HL-60 (cell line): ENCODE data around the gene ZBTB26.

ENCODE experiments used
- DNase-seq, 2 experiments: peaks; one replicate each; pipeline ENCODE4 v3.0.0-alpha.2; 2010 to 2020; ENCODE audit warnings: low read depth in 1 of 2, low spot score in 1 of 2
- H3K27ac ChIP-seq: fragments of 250-450 bp; sonication (Bioruptor Pico); replicated peaks from 2 replicates; pipeline ENCODE4 v1.5.1; 2020; ENCODE audit warnings: mild to moderate bottlenecking, moderate library complexity
- H3K27me3 ChIP-seq: fragments of 250-450 bp; sonication (Bioruptor Pico); 2 replicates; pipeline ENCODE4 v1.5.1; 2021; ENCODE audit warnings: mild to moderate bottlenecking, moderate library complexity; ENCODE audit not compliant: insufficient read depth, poor library complexity, severe bottlenecking
- H3K4me3 ChIP-seq: replicated peaks from 2 replicates; pipeline ENCODE4 v1.5.1; 2011; ENCODE audit warnings: mild to moderate bottlenecking, control low read depth, low read length; ENCODE audit not compliant: insufficient read depth
- CTCF ChIP-seq: IDR thresholded peaks from one replicate; pipeline ENCODE4 v1.5.1; 2011; ENCODE audit warnings: low read length, control low read depth, inconsistent platforms; ENCODE audit not compliant: insufficient read depth
- GABPA ChIP-seq: IDR thresholded peaks from 2 replicates; pipeline ENCODE4 v1.6.1; 2012; ENCODE audit warnings: low read depth
- POLR2AphosphoS5 ChIP-seq: IDR thresholded peaks from 2 replicates; pipeline ENCODE4 v1.6.1; 2012; ENCODE audit warnings: low read depth
- SPI1 ChIP-seq: IDR thresholded peaks from 2 replicates; pipeline ENCODE4 v1.6.1; 2012; ENCODE audit warnings: low read depth, mild to moderate bottlenecking, borderline replicate concordance
- TF ChIP-seq, protein P1 (sequence below): IDR thresholded peaks from 2 replicates; pipeline ENCODE4 v1.6.1; 2012; ENCODE audit warnings: low read depth; ENCODE audit not compliant: insufficient replicate concordance

The ZBTB26 gene

DNA sequence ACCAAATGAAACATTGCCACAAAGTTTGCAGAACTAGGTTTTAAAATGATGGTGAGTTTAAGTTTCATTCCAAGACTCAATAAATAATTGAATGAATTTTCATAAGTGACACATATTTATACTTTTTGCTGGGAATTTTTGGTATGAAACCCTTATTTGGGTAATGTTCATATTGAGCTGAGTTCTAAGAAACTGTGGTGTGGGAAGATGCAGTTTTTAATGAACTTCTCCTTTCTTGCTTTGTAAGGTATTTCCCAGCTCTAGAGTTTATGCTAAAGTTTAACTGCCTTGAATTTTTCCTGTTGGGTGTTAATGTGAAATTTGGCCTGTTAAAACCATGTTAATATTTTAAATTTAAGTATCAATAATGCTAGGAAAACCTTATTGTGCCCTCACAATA, 24.6 kb upstream of the ZBTB26 start:
- no peaks in the 10 kb centered on the region for H3K27me3 ChIP-seq
- H3K4me3 ChIP-seq = no peak overlapping the region
- no peak overlapping the region for H3K27ac ChIP-seq
- TF ChIP-seq SPI1 (no peak), CTCF (no peak), GABPA (no peak), POLR2AphosphoS5 (no peak)
- TF ChIP-seq, protein P1, sequence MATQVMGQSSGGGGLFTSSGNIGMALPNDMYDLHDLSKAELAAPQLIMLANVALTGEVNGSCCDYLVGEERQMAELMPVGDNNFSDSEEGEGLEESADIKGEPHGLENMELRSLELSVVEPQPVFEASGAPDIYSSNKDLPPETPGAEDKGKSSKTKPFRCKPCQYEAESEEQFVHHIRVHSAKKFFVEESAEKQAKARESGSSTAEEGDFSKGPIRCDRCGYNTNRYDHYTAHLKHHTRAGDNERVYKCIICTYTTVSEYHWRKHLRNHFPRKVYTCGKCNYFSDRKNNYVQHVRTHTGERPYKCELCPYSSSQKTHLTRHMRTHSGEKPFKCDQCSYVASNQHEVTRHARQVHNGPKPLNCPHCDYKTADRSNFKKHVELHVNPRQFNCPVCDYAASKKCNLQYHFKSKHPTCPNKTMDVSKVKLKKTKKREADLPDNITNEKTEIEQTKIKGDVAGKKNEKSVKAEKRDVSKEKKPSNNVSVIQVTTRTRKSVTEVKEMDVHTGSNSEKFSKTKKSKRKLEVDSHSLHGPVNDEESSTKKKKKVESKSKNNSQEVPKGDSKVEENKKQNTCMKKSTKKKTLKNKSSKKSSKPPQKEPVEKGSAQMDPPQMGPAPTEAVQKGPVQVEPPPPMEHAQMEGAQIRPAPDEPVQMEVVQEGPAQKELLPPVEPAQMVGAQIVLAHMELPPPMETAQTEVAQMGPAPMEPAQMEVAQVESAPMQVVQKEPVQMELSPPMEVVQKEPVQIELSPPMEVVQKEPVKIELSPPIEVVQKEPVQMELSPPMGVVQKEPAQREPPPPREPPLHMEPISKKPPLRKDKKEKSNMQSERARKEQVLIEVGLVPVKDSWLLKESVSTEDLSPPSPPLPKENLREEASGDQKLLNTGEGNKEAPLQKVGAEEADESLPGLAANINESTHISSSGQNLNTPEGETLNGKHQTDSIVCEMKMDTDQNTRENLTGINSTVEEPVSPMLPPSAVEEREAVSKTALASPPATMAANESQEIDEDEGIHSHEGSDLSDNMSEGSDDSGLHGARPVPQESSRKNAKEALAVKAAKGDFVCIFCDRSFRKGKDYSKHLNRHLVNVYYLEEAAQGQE = no peak
- DNase-seq = no peak

- no peak overlapping the region for H3K4me3 ChIP-seq
- H3K27ac ChIP-seq = no peak overlapping the region
- TF ChIP-seq POLR2AphosphoS5 (no peak), GABPA (no peak)
- DNase-seq = no peak
- no peaks in the 10 kb centered on the region for H3K27me3 ChIP-seq
These were observed 23.0 kb upstream of the ZBTB26 start for GRCh38 chr9:122954253-122954691.

DNA sequence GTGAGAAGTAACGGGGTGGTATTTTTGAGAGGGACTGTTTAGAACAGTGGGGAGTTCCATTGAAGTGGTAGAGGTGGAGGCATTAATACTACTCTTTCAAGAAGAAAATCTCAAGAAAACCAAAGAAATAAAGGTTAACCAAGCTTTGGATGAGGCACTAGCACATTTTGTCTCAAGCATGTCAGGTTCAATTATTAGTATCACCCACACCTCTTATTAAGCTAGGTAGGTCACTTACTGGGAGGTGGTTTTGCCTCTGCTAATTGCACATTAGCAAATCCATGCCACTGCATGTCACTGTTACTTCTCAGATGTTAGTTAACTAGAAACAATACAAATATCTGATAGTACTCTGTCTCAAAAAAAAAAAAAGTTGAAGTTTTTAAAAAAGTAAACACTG, 19.7 kb upstream of the ZBTB26 start:
- no peak overlapping the region for H3K4me3 ChIP-seq
- DNase-seq = no peak
- no peaks in the 10 kb centered on the region for H3K27me3 ChIP-seq
- H3K27ac ChIP-seq = no peak overlapping the region
- TF ChIP-seq POLR2AphosphoS5 = no peak
- TF ChIP-seq SPI1 = no peak
- TF ChIP-seq, protein P1 = no peak
- no peak for TF ChIP-seq CTCF
- TF ChIP-seq GABPA = no peak

GRCh38 chr9:122950263-122950662, 19.0 kb upstream of the ZBTB26 start:
- TF ChIP-seq POLR2AphosphoS5 (no peak), CTCF (no peak), GABPA (no peak)
- H3K27ac ChIP-seq = no peak overlapping the region

More at GRCh38 chr9:122950263-122950662, 19.0 kb upstream of the ZBTB26 start:
- DNase-seq = no peak
- H3K4me3 ChIP-seq = no peak overlapping the region
- H3K27me3 ChIP-seq = no peaks in the 10 kb centered on the region
